Measurements from ENCODE around the gene MAOA.
"Not testable (repeated sequence)": the region's sequence is repeated elsewhere in the genome, so short reads cannot be mapped to it uniquely, and the experiment has no call there.

MAOA gene

GRCh38 chrX:43664258-43664657 is 8.2 kb downstream of the MAOA start:
- no peak for DNase-seq

- no peak for DNase-seq
Measured at GRCh38 chrX:43664708-43665107, 8.6 kb downstream of the MAOA start.

DNA sequence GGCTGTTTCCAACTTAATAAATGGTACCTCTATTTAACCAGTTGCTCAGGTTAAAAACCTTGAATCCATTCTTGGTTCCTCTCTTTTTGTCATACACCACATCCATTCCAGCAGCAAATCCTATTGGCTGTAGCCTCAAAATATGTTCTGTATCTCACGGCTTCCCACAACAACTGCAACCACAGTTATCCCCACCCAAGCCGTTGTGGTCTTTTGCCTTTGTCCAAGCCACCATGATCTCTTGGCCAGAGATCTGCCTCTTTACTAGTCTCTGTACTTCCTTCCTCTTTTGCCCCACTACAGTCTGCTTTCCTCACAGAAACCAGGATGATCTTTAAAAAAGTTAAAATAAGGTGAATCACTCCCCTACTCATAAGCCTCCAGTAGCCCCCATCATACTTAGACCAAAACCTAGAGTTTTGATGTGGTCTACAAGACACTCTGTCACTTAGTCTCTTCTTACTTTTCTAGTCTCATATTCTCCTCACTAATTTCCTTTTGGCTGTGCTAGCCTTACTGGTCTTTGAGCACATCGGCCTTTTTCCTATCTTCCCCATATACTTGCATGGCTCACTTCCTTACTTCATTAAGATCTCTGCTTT is 10.3 kb downstream of the MAOA start:
- DNase-seq, result no peak

DNA sequence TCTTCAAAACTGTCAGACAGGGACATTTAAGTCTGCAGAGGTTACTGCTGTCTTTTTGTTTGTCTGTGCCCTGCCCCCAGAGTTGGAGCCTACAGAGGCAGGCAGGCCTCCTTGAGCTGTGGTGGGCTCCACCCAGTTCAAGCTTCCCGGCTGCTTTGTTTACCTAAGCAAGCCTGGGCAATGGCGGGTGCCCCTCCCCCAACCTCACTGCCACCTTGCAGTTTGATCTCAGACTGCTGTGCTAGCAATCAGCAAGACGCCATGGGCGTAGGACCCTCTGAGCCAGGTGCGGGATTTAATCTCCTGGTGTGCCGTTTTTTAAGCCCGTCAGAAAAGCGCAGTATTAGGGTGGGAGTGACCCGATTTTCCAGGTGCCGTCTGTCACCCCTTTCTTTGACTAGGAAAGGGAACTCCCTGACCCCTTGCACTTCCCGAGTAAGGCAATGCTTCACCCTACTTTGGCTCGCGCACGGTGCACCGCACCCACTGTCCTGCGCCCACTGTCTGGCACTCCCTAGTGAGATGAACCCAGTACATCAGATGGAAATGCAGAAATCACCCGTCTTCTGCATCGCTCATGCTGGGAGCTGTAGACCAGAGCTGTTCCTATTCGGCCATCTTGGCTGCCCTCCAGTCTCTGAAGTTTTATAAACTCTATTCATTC is 20.0 kb downstream of the MAOA start:
- DNase-seq, result not testable (repeated sequence)

GRCh38 chrX:43676971-43677572 is 21.0 kb downstream of the MAOA start:
- DNase-seq, result peak; percentile 1

GRCh38 chrX:43677993-43678392 is 21.9 kb downstream of the MAOA start:
- DNase-seq, result no peak

DNA sequence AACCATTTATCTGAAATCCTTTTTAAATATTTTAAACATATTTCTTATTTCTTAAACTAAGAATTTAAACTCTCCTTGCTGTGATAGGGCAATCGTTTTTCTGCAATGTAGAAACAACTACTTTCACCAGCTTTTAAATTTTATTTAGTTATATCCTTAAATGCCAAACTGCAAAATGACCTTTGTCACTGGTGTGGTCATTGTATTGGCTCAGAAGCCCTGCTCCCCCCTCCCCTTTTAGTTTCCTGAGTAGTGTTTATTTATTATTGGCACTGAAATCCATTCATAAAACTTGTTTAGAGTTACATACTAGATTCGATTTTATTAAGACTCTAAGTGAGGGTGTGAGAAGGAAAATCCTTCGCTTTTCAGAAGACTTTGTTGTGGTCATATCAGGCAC is 23.0 kb downstream of the MAOA start:
- no peak for DNase-seq

- no peak for DNase-seq
Measured at GRCh38 chrX:43679778-43680177, 23.7 kb downstream of the MAOA start.

DNA sequence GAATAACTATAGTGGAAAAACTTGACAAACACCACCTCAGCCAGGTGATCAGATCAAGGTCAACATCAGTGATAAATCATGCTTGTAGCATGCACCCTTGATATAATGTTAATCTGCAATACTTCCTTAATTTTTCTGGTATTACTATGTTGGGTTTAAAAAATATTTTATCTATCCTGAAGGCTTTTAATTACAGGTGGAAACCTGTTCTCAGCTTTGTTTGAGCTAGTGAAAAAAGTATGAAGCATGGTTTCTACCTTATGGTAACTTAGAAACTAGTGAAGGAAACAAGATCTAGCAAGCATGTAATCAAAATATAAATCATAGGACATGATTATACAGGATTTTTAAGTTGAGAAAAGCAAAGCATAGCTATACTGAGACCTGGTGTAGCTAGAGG is 26.6 kb downstream of the MAOA start:
- DNase-seq, result no peak

DNA sequence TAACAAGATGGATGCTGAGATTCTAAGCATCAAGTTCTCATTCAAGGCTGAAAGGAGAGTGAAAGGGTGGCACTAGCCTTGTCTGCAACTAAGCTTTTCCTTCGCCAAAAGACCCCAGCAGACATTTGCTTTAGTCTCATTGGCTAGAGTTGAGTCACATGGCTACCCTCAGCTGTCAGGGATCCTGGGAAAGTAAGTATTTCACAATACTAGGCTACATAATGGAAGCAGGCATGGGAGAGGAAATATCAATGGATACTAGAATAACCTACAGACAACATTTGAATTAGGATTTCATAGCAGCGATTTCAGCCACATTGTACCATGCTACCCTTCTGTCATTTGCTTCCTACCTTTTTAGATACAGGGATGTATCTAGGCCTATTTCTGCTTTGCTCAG is 29.1 kb downstream of the MAOA start:
- DNase-seq, result no peak

- no peak for DNase-seq
Measured at GRCh38 chrX:43688586-43688985, 32.5 kb downstream of the MAOA start.

DNA sequence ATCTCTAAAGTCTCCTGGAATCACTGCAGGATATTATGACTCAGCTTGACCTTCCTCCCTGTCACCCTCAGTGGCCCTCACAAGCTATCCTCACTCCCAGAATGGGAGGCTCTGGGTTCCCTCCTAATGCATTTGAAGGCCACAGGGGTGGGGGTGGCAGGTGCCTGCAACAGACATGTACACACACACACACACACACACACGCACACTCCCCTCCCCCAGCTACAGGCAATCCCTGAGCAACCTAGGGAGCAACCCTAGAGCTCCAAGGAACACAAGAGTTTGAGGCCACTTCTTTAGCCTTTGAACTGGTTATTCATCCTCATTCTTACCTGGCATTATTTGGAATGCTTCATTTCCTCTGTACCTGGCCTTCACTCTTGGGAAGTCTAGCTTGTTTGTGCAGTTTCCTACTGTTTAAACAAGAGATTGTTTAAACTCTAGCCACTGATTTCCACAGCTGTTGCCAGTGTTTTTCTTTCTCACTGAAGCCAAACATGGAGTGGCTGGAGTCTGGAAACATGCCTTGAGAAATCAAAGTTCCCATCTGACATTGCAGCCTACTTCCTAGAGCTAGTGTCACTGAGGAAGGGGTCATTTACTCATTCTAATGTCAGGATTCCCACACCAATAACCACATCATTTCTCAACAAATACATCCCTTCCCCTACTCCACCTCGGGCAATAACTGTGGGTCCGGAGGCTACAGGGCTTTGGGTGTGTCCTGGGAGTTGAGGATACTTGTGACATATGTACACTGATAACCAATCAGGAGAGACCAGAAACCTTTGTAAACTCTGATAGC is 37.7 kb downstream of the MAOA start:
- peak; percentile 20 for DNase-seq

DNA sequence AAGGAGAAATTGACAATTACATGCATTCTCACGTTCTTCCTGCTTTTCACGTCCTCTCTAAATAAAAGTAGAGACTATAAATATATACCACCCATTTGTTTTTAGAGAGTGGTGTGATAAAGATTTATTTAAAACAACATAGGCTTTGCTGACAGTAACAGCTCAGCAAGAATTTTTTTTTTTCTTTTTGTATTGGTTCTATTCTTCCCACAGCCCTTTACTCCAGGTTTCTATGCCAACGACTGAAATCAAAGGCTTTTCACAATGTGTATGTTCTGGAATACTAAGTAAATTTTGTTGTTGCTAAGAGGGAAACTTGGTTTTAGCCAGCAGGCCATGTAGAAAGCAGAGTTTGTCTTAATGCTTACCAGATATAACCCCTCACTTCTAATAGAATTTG is 43.4 kb downstream of the MAOA start:
- DNase-seq, result no peak

- DNase-seq, result no peak
Measured at GRCh38 chrX:43702079-43702524, 46.0 kb downstream of the MAOA start.

DNA sequence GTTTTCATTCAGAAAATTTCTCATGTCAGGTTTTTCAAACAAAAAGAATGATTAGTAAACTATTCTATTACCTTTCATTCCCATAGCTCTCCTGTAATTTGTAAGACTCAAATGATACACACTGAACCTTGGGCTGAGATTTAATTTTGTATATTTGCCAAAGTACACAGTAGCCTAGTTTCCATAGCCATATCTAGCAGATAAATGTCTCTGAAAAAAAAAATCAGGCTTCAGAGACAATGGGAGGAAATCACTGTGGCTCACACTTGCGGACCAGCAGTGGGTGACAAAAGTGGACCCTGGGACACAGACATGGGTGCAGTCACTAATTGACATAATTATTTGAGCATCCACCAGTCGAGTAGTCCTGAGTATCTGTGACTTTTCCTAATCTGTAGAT is 46.6 kb downstream of the MAOA start:
- DNase-seq, result no peak

GRCh38 chrX:43703211-43703791 is 47.2 kb downstream of the MAOA start:
- DNase-seq, result no peak

- no peak for DNase-seq
Measured at GRCh38 chrX:43706786-43707370, 50.8 kb downstream of the MAOA start.

DNA sequence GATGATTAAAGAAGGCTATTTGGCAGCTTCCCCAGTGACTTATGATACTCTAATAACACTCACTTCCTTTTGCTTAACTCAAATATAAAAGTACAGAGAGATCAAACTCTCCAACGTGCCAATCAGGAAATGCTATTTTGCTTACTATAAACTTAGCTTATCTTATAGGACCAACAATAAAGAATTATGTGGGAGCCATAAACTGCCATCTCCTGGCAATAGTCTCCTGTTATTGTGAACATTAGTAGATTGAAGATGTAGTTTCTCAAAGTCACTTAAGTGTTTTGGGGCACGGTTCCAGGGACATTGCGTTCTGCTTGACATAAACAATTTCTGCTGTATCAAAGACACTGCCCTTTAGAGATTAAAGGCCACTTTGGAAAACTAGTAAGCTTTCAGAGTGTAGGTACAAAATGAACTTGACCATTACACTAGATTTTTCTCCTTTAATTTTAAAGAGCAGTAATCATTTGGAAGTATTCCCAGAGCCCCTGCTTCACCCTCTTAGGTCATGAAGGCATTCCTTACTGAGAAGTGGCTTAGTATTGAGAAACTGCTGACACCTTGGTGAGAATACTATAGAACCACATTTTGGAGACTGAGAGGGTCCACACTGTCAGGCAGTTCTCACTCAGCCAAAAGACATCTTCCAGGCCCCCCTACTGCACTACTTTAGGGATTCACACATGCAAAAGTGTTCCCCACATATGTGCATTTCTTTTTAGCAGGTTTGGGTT is 51.9 kb downstream of the MAOA start:
- no peak for DNase-seq

DNA sequence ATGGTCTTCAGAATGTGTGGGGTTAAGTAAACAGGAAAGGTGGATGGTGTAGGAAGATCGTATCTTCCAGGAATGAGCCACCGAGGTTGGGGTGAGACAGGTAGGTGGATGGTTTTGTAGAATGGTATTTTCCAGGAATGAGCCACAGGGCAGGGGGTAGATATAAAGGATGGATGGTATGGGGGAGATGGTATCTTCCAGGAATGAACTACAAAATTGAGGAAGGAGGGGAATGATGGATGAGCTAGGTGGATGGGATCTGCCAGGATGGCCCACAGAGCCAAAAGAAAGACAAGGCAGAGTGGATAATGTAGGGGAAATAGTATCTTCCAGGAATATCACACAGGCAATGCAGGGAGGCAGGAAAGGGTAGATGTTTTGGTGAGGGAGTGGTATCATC is 60.0 kb downstream of the MAOA start:
- no peak for DNase-seq

DNA sequence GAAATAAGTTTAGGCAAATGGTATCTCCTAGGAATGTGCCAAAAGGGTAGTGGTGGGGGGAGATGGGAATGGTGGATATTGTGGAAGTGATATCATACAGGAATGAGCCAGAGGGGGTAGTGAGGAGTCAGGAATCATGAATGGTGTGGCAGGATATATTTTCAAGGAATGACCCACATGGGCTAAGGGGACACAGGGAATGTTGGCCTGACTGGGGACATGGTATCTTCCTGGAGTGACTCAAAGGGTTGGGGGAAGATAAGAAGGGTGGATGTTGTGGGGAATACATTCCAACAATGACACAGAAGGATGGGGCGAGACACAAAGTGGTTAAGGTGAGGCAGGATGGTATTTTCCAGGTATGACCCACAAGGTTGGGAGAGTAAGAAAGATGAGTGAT is 60.6 kb downstream of the MAOA start:
- DNase-seq, result no peak

- no peak for DNase-seq
Measured at GRCh38 chrX:43717161-43717560, 61.1 kb downstream of the MAOA start.

DNA sequence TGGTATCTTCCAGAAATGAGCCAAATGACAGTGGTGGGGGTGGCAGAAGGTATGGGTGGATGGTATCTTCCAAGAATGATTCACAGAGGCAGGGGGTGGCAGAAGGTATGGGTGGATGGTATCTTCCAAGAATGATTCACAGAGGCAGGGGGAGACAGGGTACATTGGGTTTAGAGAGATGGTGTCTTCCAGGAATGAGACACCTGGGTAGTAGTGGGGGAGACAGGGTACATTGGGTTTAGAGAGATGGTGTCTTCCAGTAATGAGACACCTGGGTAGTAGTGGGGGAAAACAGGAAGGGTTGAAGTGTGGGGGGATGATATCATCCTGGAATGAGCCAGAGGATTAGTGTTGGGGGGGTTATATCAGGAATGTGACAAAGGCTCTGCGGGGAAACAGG is 62.0 kb downstream of the MAOA start:
- no peak for DNase-seq

Measured in NCI-H748 treated with DMSO at 0.1 percent for 48 hours (cell line).